K562 (cell line): ENCODE results near the gene SLBP. TPM values are rescaled to one million over a fixed set of nuclear protein-coding genes. Genes with fewer than 3 reads are reported as not detected.

ENCODE experiments used
- ATAC-seq: fragments of 200-7000 bp; cut with Tn5 transposase; 3 replicates; pipeline ENCODE4 v1.9.1; 2020; ENCODE audit warnings: moderate library complexity
- BruUV-seq: library from RNA; stranded (reverse); fragments of 400-500 nt; replicated peaks from 2 replicates; lab custom pipeline; 2021; lab: Mats Ljungman, UMichigan
- CTCF ChIA-PET: fragments of 300-600 bp; formaldehyde crosslinking; extraction: SDS; loops from one replicate; lab custom pipeline; 2021; ENCODE audit warnings: low intra/inter-chr PET ratio; lab: Yijun Ruan, JAX
- POLR2A ChIA-PET: fragments of 300-600, 350-650 bp; sonication (Branson Sonifier 250); formaldehyde crosslinking; extraction: SDS; loops from one replicate; lab custom pipeline; 2021; ENCODE audit warnings: antibody characterized with exemption, inconsistent platforms; lab: Yijun Ruan, JAX
- DNase-seq, 4 experiments: peaks; one replicate each; pipeline versions ENCODE4 v3.0.0 to v3.0.0-alpha.2; 2011 to 2018; ENCODE audit warnings: low spot score in 3 of 4, mixed read lengths in 3 of 4; ENCODE audit errors: extremely low read depth in 1 of 4
- FAIRE-seq: peaks from 2 replicates; lab custom pipeline; 2011; peaks lifted over from hg19 to GRCh38; lab: Jason Lieb, UNC
- H2AFZ ChIP-seq: 2 replicates; pipeline ENCODE4 v1.6.0; 2011; ENCODE audit warnings: low read depth, low read length, control low read depth, inconsistent platforms
- H3K27ac ChIP-seq: fragments of 200-600 bp; 3 replicates; pipeline ENCODE4 v1.8.0; 2011; ENCODE audit warnings: low read depth, mild to moderate bottlenecking, control low read depth, inconsistent platforms, low read length, moderate library complexity, mixed read lengths; ENCODE audit errors: extremely low read depth
- H3K27me3 ChIP-seq, 2 experiments: fragments of 300-600 bp in 1 of 2; 2 replicates in 1 of 2; 3 replicates in 1 of 2; pipeline versions ENCODE4 v1.6.0 to v1.8.0; 2011; ENCODE audit warnings: inconsistent platforms in 2 of 2, low read length in 2 of 2, mild to moderate bottlenecking in 1 of 2, mixed read lengths in 1 of 2, moderate library complexity in 1 of 2; ENCODE audit not compliant: control insufficient read depth in 2 of 2, insufficient read depth in 2 of 2
- H3K36me3 ChIP-seq: fragments of 300-600 bp; 3 replicates; pipeline ENCODE4 v1.8.0; 2011; ENCODE audit warnings: mild to moderate bottlenecking, low read length, inconsistent platforms; ENCODE audit not compliant: control insufficient read depth, insufficient read depth
- H3K4me1 ChIP-seq, 2 experiments: fragments of 200-600 bp in 1 of 2; replicated peaks in 1 of 2; 2 replicates in 1 of 2; 3 replicates in 1 of 2; pipeline versions ENCODE4 v1.5.1 to v1.8.0; 2011; ENCODE audit warnings: inconsistent platforms in 2 of 2, low read length in 2 of 2, mild to moderate bottlenecking in 1 of 2, mixed read lengths in 1 of 2, moderate library complexity in 1 of 2; ENCODE audit not compliant: control insufficient read depth in 2 of 2, insufficient read depth in 2 of 2
- H3K4me2 ChIP-seq: 2 replicates; pipeline ENCODE4 v1.6.1; 2011; ENCODE audit warnings: low read length, control low read depth, inconsistent platforms, mixed read lengths; ENCODE audit not compliant: insufficient read depth
- H3K4me3 ChIP-seq: fragments of 200-600 bp; sonication (generic), shearing (Covaris generic); 2 replicates; pipeline ENCODE4 v1.5.1; 2016; ENCODE audit warnings: control low read depth, inconsistent platforms
- H3K79me2 ChIP-seq: fragments of 200-600 bp; 3 replicates; pipeline ENCODE4 v1.8.0; 2011; ENCODE audit warnings: low read length, inconsistent platforms; ENCODE audit not compliant: control insufficient read depth, insufficient read depth
- H3K9ac ChIP-seq, 2 experiments: 2 replicates each; pipeline versions ENCODE4 v1.6.0 to v1.6.1; 2011; ENCODE audit warnings: low read depth in 2 of 2, low read length in 2 of 2, control low read depth in 1 of 2, inconsistent platforms in 1 of 2, mild to moderate bottlenecking in 1 of 2, mixed read lengths in 1 of 2; ENCODE audit not compliant: insufficient read depth in 1 of 2
- H3K9me1 ChIP-seq: one replicate; pipeline ENCODE4 v1.6.0; 2011; ENCODE audit warnings: inconsistent platforms, mild to moderate bottlenecking, low read length, moderate library complexity; ENCODE audit not compliant: control insufficient read depth, insufficient read depth
- H3K9me3 ChIP-seq: replicated peaks from 2 replicates; pipeline ENCODE4 v1.5.1; 2011; ENCODE audit warnings: low read depth, low read length, inconsistent platforms; ENCODE audit not compliant: control insufficient read depth, insufficient read depth
- H4K20me1 ChIP-seq: replicated peaks from 2 replicates; pipeline ENCODE4 v1.6.1; 2011; ENCODE audit warnings: low read length, inconsistent platforms, mixed read lengths; ENCODE audit not compliant: control insufficient read depth, insufficient read depth
- CTCF ChIP-seq, 3 experiments: IDR thresholded peaks in 2 of 3; conservative IDR thresholded peaks in 1 of 3; 2 replicates each; pipeline ENCODE4 v1.5.1; 2011 to 2012; ENCODE audit warnings: low read length in 3 of 3, mild to moderate bottlenecking in 3 of 3, control low read depth in 2 of 3, improper control_type of control experiment in 1 of 3, inconsistent platforms in 1 of 3, low read depth in 1 of 3, mixed read lengths in 1 of 3, moderate library complexity in 1 of 3; ENCODE audit not compliant: insufficient read depth in 2 of 3
- ETV5 ChIP-seq: sonication (generic); formaldehyde crosslinking; IDR thresholded peaks from 2 replicates; pipeline ENCODE4 v1.4.0; 2020; ENCODE audit warnings: low read depth, mild to moderate bottlenecking, missing genetic modification reagents
- HMGN3 ChIP-seq: IDR thresholded peaks from 2 replicates; pipeline ENCODE4 v1.6.1; 2011; ENCODE audit warnings: borderline replicate concordance, low read depth, mild to moderate bottlenecking, mixed read lengths, low read length; ENCODE audit not compliant: insufficient read length; ENCODE audit errors: extremely low read depth
- NONO ChIP-seq, 2 experiments: fragments of 200-400 bp in 1 of 2; fragments of 450-650 bp in 1 of 2; formaldehyde crosslinking in 1 of 2; IDR thresholded peaks; 2 replicates each; pipeline ENCODE4 v1.6.1; 2017; ENCODE audit warnings: low read depth in 2 of 2, mild to moderate bottlenecking in 2 of 2, moderate library complexity in 2 of 2, low read length in 1 of 2
- PHB ChIP-seq: fragments of 250-450 bp; sonication (Bioruptor Pico); IDR thresholded peaks from 2 replicates; pipeline ENCODE4 v1.5.0; 2021
- PRPF4 ChIP-seq: fragments of 200-400 bp; formaldehyde crosslinking; IDR thresholded peaks from one replicate; pipeline ENCODE4 v1.6.1; 2017; ENCODE audit warnings: low read length, low read depth, mild to moderate bottlenecking; ENCODE audit not compliant: insufficient read depth, poor library complexity, severe bottlenecking
- RAD21 ChIP-seq, 2 experiments: fragments of 250-450 bp in 1 of 2; fragments of 450-650 bp in 1 of 2; sonication (Bioruptor Pico) in 1 of 2; formaldehyde crosslinking in 1 of 2; IDR thresholded peaks in 1 of 2; conservative IDR thresholded peaks in 1 of 2; 2 replicates each; pipeline versions ENCODE4 v1.4.0 to v1.8.0; 2020 to 2022; ENCODE audit warnings: mild to moderate bottlenecking in 2 of 2, moderate library complexity in 1 of 2
- ZNF561 ChIP-seq: fragments of 450-650 bp; formaldehyde crosslinking; conservative IDR thresholded peaks from 2 replicates; pipeline ENCODE4 v1.4.0; 2020; ENCODE audit warnings: mild to moderate bottlenecking, moderate library complexity
- WGBS: fragments of 100-300 bp; shearing (Covaris generic); methylation state at CpG from one replicate; pipeline ENCODE4 v1.1.6; 2016; ENCODE audit warnings: low coverage, mixed read lengths; ENCODE audit not compliant: insufficient coverage; ENCODE audit errors: missing lambda C conversion rate; 5-methylcytosine and 5-hydroxymethylcytosine counted together
- in situ Hi-C: fragments of 300-500 bp; cut with MboI; formaldehyde crosslinking; loops from 4 replicates; pipeline ENCODE4 v1.15.0; 2018; ENCODE audit warnings: inconsistent platforms, mixed read lengths
- intact Hi-C: fragments of 100-400 bp; cut with micrococcal nuclease; formaldehyde crosslinking; loops from 2 replicates; pipeline ENCODE4 v1.14.2; 2022
- polyA plus RNA-seq, 8 experiments: library from polyadenylated mRNA; depleted of rRNA in 4 of 8; stranded (reverse) in 5 of 8; unstranded in 3 of 8; fragments of >200 nt; fragmentation: Nextera tagmentation in 2 of 8; fragmentation: Illumina TruSeq in 1 of 8; extraction: Ambion mirVana in 2 of 8; extraction: Trizol in 1 of 8; gene quantifications; 2 replicates each; pipeline versions ENCODE4 v1.2.1 to v1.2.3, GENCODE V29; 2011 to 2014; ENCODE audit warnings: inconsistent platforms in 1 of 8, missing spikeins in 1 of 8
- total RNA-seq, 7 experiments: library from RNA; depleted of rRNA in 6 of 7; stranded (reverse); fragments of >200 nt in 6 of 7; fragmentation: Illumina TruSeq in 2 of 7; extraction: Trizol in 2 of 7; gene quantifications; 2 replicates each; pipeline versions ENCODE4 v1.2.1 to v1.2.3, GENCODE V29; 2011 to 2021; ENCODE audit warnings: low replicate concordance in 1 of 7
- TF ChIP-seq, protein P1 (sequence below): sonication (generic); formaldehyde crosslinking; IDR thresholded peaks from 2 replicates; pipeline ENCODE4 v1.8.0; 2022; ENCODE audit warnings: missing genetic modification reagents, mild to moderate bottlenecking, moderate library complexity, borderline replicate concordance

SLBP gene
- total and polyA plus RNA-seq, 9 of the 15 experiments (the other 6 are each of a cell fraction or from before 2014, with no cell fraction given) = 49.4 to 221 (median 162) TPM

DNA sequence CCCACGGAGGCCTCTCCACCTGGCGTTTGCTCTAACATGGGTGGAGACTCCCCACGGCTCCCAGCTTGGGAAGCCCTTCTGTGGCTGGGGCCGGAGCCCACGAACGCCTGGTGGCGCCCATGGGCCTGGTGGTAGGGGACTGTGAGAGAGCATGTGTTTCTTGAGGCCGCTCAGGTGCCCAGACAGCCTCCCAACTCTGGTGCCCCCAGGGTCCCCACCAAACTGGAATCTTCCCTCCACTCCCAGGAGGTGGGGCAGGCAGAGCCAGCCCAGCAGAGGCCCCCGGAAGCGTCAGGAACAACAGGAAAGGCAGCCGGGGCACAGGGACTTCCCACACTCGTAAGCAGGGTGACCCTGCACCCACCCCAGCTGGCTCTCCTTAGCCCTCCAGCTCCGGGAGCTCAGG lies 47.7 kb upstream of the SLBP start:
- no peaks in the 10 kb centered on the region for H3K79me2 ChIP-seq
- peak overlapping the region in 1 of 2 experiments; percentile 52; a peak in 2 of 4 replicates for H3K9ac ChIP-seq
- H3K27ac ChIP-seq = no peak overlapping the region
- 0 out of 2 replicates have a peak overlapping the region, but pooled peaks have one; percentile 4 for H2AFZ ChIP-seq
- ChIA-PET POLR2A (interaction anchor here (0.8 kb wide), 1 partner anchor 48 kb away, joined by 3 read pairs; no protein-coding TSS in a partner anchor), CTCF (no interaction called here)
- in situ Hi-C loops = no loop called here
- H4K20me1 ChIP-seq = no peaks in the 10 kb centered on the region
- TF ChIP-seq PHB (CRISPR knock-in tag) = no peak
- peak in 2 of 3 experiments; percentile 10 to 11; a peak in 1 of 6 replicates for TF ChIP-seq CTCF (IDR thresholded peaks at IDR 0.05 in 2 of 3, conservative IDR thresholded peaks at IDR 0.05 in 1 of 3; ENCODE audit: insufficient read depth in 2 of 3, low read depth in 1 of 3, low read length in 3 of 3)
- no peak for TF ChIP-seq ETV5 (CRISPR knock-in tag)
- TF ChIP-seq PRPF4 = no peak
- no peak for TF ChIP-seq NONO (IDR thresholded peaks at IDR 0.05; ENCODE audit: low read depth in 2 of 2, low read length in 1 of 2)
- no peak for TF ChIP-seq ZNF561
- TF ChIP-seq HMGN3 = no peak
- peak in 1 of 2 experiments; percentile 33; a peak in 2 of 4 replicates for TF ChIP-seq RAD21 (CRISPR knock-in tag; conservative IDR thresholded peaks at IDR 0.05 in 1 of 2, IDR thresholded peaks at IDR 0.05 in 1 of 2)
- TF ChIP-seq, protein P1, sequence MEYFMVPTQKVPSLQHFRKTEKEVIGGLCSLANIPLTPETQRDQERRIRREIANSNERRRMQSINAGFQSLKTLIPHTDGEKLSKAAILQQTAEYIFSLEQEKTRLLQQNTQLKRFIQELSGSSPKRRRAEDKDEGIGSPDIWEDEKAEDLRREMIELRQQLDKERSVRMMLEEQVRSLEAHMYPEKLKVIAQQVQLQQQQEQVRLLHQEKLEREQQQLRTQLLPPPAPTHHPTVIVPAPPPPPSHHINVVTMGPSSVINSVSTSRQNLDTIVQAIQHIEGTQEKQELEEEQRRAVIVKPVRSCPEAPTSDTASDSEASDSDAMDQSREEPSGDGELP (CRISPR knock-in tag) = 0 out of 2 replicates have a peak, but pooled peaks have one; percentile 4
- H3K27me3 ChIP-seq = no peaks in the 10 kb centered on the region
- no peaks in the 10 kb centered on the region for H3K36me3 ChIP-seq
- H3K4me2 ChIP-seq = no peak overlapping the region
- WGBS = 56% methylated on average over 13 of the region's 13 CpGs
- ATAC-seq = no peak
- no peak for DNase-seq
- no peaks in the 10 kb centered on the region for H3K9me1 ChIP-seq
- BruUV-seq = no TSS peak
- H3K4me3 ChIP-seq = no peak overlapping the region
- peaks cover 0 to 93% of the 10 kb centered on the region in 2 experiments; a peak in 3 of 5 replicates for H3K4me1 ChIP-seq
- no peak for FAIRE-seq
- intact Hi-C loops = no loop called here
- no peaks in the 10 kb centered on the region for H3K9me3 ChIP-seq
